Activated CD4-positive, alpha-beta T cell treated with anti-CD3 and anti-CD28 coated beads for 48 hours (primary cell): ENCODE measurements around the gene ELMOD1.
A peak's percentile ranks its signal among the peaks of the same experiment; 100 is the strongest.

Source experiments
- DNase-seq: peaks from one replicate; pipeline ENCODE4 v3.0.0-alpha.2; 2020

ELMOD1 gene

GRCh38 chr11:107651672-107652071 lies 60.7 kb downstream of the ELMOD1 start:
- DNase-seq: no peak

- no peak for DNase-seq
Observed at GRCh38 chr11:107653076-107653475, 62.1 kb downstream of the ELMOD1 start.

GRCh38 chr11:107655602-107656001 lies 64.7 kb downstream of the ELMOD1 start:
- DNase-seq: no peak

- no peak for DNase-seq
Observed at GRCh38 chr11:107659310-107659709, 68.4 kb downstream of the ELMOD1 start.

- no peak for DNase-seq
Observed at GRCh38 chr11:107660066-107660465, 69.1 kb downstream of the ELMOD1 start.

- no peak for DNase-seq
Observed at GRCh38 chr11:107661656-107662055, 70.7 kb downstream of the ELMOD1 start.

GRCh38 chr11:107665018-107665417 lies 74.1 kb downstream of the ELMOD1 start:
- no peak for DNase-seq

GRCh38 chr11:107666911-107667613 lies 76.1 kb downstream of the ELMOD1 start:
- DNase-seq: no peak

GRCh38 chr11:107669191-107669740 lies 78.3 kb downstream of the ELMOD1 start:
- no peak for DNase-seq

GRCh38 chr11:107669893-107670601 lies 79.1 kb downstream of the ELMOD1 start:
- DNase-seq: no peak

- no peak for DNase-seq
Observed at GRCh38 chr11:107675902-107676301, 85.0 kb downstream of the ELMOD1 start.

- DNase-seq: no peak
Observed at GRCh38 chr11:107676336-107677057, 85.5 kb downstream of the ELMOD1 start.

- no peak for DNase-seq
Observed at GRCh38 chr11:107677924-107678631, 87.1 kb downstream of the ELMOD1 start.

- no peak for DNase-seq
Observed at GRCh38 chr11:107678632-107678971, 87.7 kb downstream of the ELMOD1 start.

GRCh38 chr11:107679255-107680024 lies 88.5 kb downstream of the ELMOD1 start:
- no peak for DNase-seq

- no peak for DNase-seq
Observed at GRCh38 chr11:107682171-107682570, 91.2 kb downstream of the ELMOD1 start.

- DNase-seq: no peak
Observed at GRCh38 chr11:107682572-107682971, 91.6 kb downstream of the ELMOD1 start.

- no peak for DNase-seq
Observed at GRCh38 chr11:107683061-107683460, 92.1 kb downstream of the ELMOD1 start.

GRCh38 chr11:107683807-107684206 lies 92.9 kb downstream of the ELMOD1 start:
- DNase-seq: no peak

GRCh38 chr11:107688322-107688918 lies 97.5 kb downstream of the ELMOD1 start:
- no peak for DNase-seq

- peak; percentile 69 for DNase-seq
Observed at GRCh38 chr11:107689317-107690202, 98.6 kb downstream of the ELMOD1 start.
